ENCODE data around the gene KCTD3. TPM values are rescaled to one million over a fixed set of nuclear protein-coding genes. Genes with fewer than 3 reads are reported as not detected.

KCTD3 gene
- total and polyA plus RNA-seq, 10 of the 15 experiments (the other 5 are each of a cell fraction or from before 2014, with no cell fraction given), result 3.6 to 19.8 (median 10.7) TPM

- no peak overlapping the region for H3K4me2 ChIP-seq (ENCODE audit: control insufficient read depth, insufficient read depth)
- TF ChIP-seq MEF2A (IDR thresholded peaks at IDR 0.05; ENCODE audit: insufficient read depth, low read depth, low read length), result no peak
- no peak for TF ChIP-seq RELA (IDR thresholded peaks at IDR 0.05; ENCODE audit: borderline replicate concordance, partially characterized antibody)
- TF ChIP-seq FOS (IDR thresholded peaks at IDR 0.05; ENCODE audit: borderline replicate concordance, extremely low read depth, insufficient read length), result no peak
- TF ChIP-seq NFIC (IDR thresholded peaks at IDR 0.05; ENCODE audit: low read depth, low read length), result no peak
- no peak for TF ChIP-seq SIX5 (IDR thresholded peaks at IDR 0.05; ENCODE audit: low read depth, low read length, severe bottlenecking)
- TF ChIP-seq ZBED1 (IDR thresholded peaks at IDR 0.05; ENCODE audit: borderline replicate concordance), result no peak
- no peak for TF ChIP-seq ATF3 (IDR thresholded peaks at IDR 0.05; ENCODE audit: borderline replicate concordance, extremely low read depth, low read depth, low read length)
- TF ChIP-seq CHD2 (IDR thresholded peaks at IDR 0.05; ENCODE audit: borderline replicate concordance, low read depth, low read length), result no peak
- no peak for TF ChIP-seq IRF4 (IDR thresholded peaks at IDR 0.05; ENCODE audit: low read depth, low read length)
- no peak for TF ChIP-seq ATF7 (IDR thresholded peaks at IDR 0.05; ENCODE audit: low read depth)
- no peak for TF ChIP-seq CEBPZ (IDR thresholded peaks at IDR 0.05; ENCODE audit: low read depth, low read length)
- TF ChIP-seq SP1 (IDR thresholded peaks at IDR 0.05; ENCODE audit: low read depth, low read length), result no peak
- TF ChIP-seq NRF1 (conservative IDR thresholded peaks at IDR 0.05; ENCODE audit: low read depth, low read length), result no peak
- TF ChIP-seq, protein P1, sequence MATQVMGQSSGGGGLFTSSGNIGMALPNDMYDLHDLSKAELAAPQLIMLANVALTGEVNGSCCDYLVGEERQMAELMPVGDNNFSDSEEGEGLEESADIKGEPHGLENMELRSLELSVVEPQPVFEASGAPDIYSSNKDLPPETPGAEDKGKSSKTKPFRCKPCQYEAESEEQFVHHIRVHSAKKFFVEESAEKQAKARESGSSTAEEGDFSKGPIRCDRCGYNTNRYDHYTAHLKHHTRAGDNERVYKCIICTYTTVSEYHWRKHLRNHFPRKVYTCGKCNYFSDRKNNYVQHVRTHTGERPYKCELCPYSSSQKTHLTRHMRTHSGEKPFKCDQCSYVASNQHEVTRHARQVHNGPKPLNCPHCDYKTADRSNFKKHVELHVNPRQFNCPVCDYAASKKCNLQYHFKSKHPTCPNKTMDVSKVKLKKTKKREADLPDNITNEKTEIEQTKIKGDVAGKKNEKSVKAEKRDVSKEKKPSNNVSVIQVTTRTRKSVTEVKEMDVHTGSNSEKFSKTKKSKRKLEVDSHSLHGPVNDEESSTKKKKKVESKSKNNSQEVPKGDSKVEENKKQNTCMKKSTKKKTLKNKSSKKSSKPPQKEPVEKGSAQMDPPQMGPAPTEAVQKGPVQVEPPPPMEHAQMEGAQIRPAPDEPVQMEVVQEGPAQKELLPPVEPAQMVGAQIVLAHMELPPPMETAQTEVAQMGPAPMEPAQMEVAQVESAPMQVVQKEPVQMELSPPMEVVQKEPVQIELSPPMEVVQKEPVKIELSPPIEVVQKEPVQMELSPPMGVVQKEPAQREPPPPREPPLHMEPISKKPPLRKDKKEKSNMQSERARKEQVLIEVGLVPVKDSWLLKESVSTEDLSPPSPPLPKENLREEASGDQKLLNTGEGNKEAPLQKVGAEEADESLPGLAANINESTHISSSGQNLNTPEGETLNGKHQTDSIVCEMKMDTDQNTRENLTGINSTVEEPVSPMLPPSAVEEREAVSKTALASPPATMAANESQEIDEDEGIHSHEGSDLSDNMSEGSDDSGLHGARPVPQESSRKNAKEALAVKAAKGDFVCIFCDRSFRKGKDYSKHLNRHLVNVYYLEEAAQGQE (IDR thresholded peaks at IDR 0.05; ENCODE audit: low read depth, low read length), result no peak
- TF ChIP-seq BCL11A (IDR thresholded peaks at IDR 0.05; ENCODE audit: low read depth, low read length), result no peak
- H3K27ac ChIP-seq (ENCODE audit: control insufficient read depth, insufficient read depth), result no peak overlapping the region
- RAD21 ChIA-PET (ENCODE audit: unreplicated experiment), result no interaction called here
- H3K4me3 ChIP-seq, result no peak overlapping the region
- in situ Hi-C loops (cut with MboI), result no loop called here
- peaks cover 0 to 9% of the 10 kb centered on the region in 2 experiments; a peak in 1 of 4 replicates for H3K36me3 ChIP-seq (ENCODE audit: control insufficient read depth in 2 of 2, insufficient read depth in 2 of 2, low read length in 1 of 2)
- SMC1A ChIA-PET (ENCODE audit: uncharacterized antibody, unreplicated experiment), result interaction anchor here (1.5 kb wide), 1 partner anchor 12 kb away, joined by 4 read pairs; no protein-coding TSS in a partner anchor
- FAIRE-seq, result no peak
- CTCF ChIA-PET, result no interaction called here
- H3K79me2 ChIP-seq (ENCODE audit: control insufficient read depth, insufficient read depth, low read length), result no peaks in the 10 kb centered on the region
- no TSS peak for BruUV-seq (replicated peaks)
- no peak overlapping the region; the same call in 1 of the 2 replicates for H2AFZ ChIP-seq (ENCODE audit: control insufficient read depth, low read depth, low read length)
- no peaks in the 10 kb centered on the region for H3K9me3 ChIP-seq (replicated peaks; ENCODE audit: control insufficient read depth, insufficient read depth, low read length)
- no peak for DNase-seq (ENCODE audit: low read depth, low spot score)
- H3K27me3 ChIP-seq (replicated peaks in 1 of 2; ENCODE audit: control insufficient read depth in 2 of 2, insufficient read depth in 2 of 2, low read length in 1 of 2), result no peaks in the 10 kb centered on the region
- ATAC-seq, result no peak
- intact Hi-C loops (cut with micrococcal nuclease; ENCODE audit: unreplicated experiment), result no loop called here
- H4K20me1 ChIP-seq (ENCODE audit: control insufficient read depth, insufficient read depth), result no peaks in the 10 kb centered on the region
- WGBS (ENCODE audit: insufficient coverage, insufficient replicate concordance, low lambda C conversion rate, missing lambda C conversion rate), result 47% methylated on average over 3 of the region's 3 CpGs
- POLR2A ChIA-PET, result no interaction called here
- H3K4me1 ChIP-seq (ENCODE audit: control insufficient read depth, insufficient read depth, low read length), result no peaks in the 10 kb centered on the region
- H3K9ac ChIP-seq (ENCODE audit: control insufficient read depth, insufficient read depth, low read length), result no peak overlapping the region
Measured at GRCh38 chr1:215612391-215612790, 45.3 kb downstream of the KCTD3 start.
